Tibial artery (tissue), 4 donors: ENCODE data around the gene NABP1.

ENCODE experiments used
- DNase-seq, 2 donors: peaks; one replicate each; pipeline ENCODE4 v3.0.0-alpha.2; 2019
- H3K27ac ChIP-seq, 2 donors: fragments of 200-600 bp; sonication (generic) in 1 of 2; 1 replicate in 1 of 2; 2 replicates in 1 of 2; pipeline ENCODE4 v1.5.1; 2018 to 2019; ENCODE audit warnings: mild to moderate bottlenecking in 1 of 2
- H3K27me3 ChIP-seq, 2 donors: fragments of 200-600 bp; sonication (generic) in 1 of 2; one replicate each; pipeline versions ENCODE4 v1.5.1 to v1.6.0; 2016 to 2019
- H3K36me3 ChIP-seq, 3 donors: fragments of 200-600 bp; sonication (generic) in 2 of 3; one replicate each; pipeline ENCODE4 v1.5.1; 2016 to 2019; ENCODE audit warnings: mild to moderate bottlenecking in 2 of 3
- H3K4me1 ChIP-seq, 4 donors: fragments of 200-600 bp; sonication (generic) in 2 of 4; 1 replicate in 3 of 4; 2 replicates in 1 of 4; pipeline ENCODE4 v1.5.1; 2016 to 2019
- H3K4me3 ChIP-seq, 2 donors: fragments of 200-600 bp; sonication (generic) in 1 of 2; 1 replicate in 1 of 2; 2 replicates in 1 of 2; pipeline ENCODE4 v1.5.1; 2018 to 2019; ENCODE audit warnings: mild to moderate bottlenecking in 2 of 2
- H3K9me3 ChIP-seq, 3 donors: fragments of 200-600 bp; sonication (generic) in 1 of 3; one replicate each; pipeline ENCODE4 v1.5.1; 2016 to 2019
- intact Hi-C: fragments of 100-400 bp; cut with DNase I; formaldehyde crosslinking; loops from one replicate; pipeline ENCODE4 v1.15.0; 2023; ENCODE audit warnings: low total_unique reads
- TF ChIP-seq, protein P1 (sequence below), 2 experiments: fragments of 200-600 bp in 1 of 2; fragments of 450-650 bp in 1 of 2; IDR thresholded peaks; one replicate each; pipeline ENCODE4 v1.5.1; 2017 to 2019; ENCODE audit warnings: antibody characterized with exemption in 2 of 2, mild to moderate bottlenecking in 1 of 2, moderate library complexity in 1 of 2

The NABP1 gene

GRCh38 chr2:191634791-191635190 is 43.1 kb upstream of the NABP1 start:
- H3K27me3 ChIP-seq, result no peaks in the 10 kb centered on the region
- H3K36me3 ChIP-seq, result no peaks in the 10 kb centered on the region
- H3K4me3 ChIP-seq, result no peak overlapping the region
- H3K27ac ChIP-seq, result no peak overlapping the region
- intact Hi-C loops, result no loop called here
- DNase-seq, result no peak
- H3K4me1 ChIP-seq, result peaks cover 0 to 41% (median 20%) of the 10 kb centered on the region in 4 donors
- H3K9me3 ChIP-seq, result no peaks in the 10 kb centered on the region
- TF ChIP-seq, protein P1, sequence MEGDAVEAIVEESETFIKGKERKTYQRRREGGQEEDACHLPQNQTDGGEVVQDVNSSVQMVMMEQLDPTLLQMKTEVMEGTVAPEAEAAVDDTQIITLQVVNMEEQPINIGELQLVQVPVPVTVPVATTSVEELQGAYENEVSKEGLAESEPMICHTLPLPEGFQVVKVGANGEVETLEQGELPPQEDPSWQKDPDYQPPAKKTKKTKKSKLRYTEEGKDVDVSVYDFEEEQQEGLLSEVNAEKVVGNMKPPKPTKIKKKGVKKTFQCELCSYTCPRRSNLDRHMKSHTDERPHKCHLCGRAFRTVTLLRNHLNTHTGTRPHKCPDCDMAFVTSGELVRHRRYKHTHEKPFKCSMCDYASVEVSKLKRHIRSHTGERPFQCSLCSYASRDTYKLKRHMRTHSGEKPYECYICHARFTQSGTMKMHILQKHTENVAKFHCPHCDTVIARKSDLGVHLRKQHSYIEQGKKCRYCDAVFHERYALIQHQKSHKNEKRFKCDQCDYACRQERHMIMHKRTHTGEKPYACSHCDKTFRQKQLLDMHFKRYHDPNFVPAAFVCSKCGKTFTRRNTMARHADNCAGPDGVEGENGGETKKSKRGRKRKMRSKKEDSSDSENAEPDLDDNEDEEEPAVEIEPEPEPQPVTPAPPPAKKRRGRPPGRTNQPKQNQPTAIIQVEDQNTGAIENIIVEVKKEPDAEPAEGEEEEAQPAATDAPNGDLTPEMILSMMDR (IDR thresholded peaks at IDR 0.05), result no peak

- DNase-seq, result no peak
- Histone ChIP-seq H3K36me3 (no peaks in the 10 kb centered on the region), H3K27ac (peak overlapping the region; percentile 34 to 48), H3K4me1 (peaks cover 0 to 41% (median 20%) of the 10 kb centered on the region in 4 donors), H3K9me3 (no peaks in the 10 kb centered on the region), H3K27me3 (no peaks in the 10 kb centered on the region), H3K4me3 (no peak overlapping the region)
- intact Hi-C loops, result no loop called here
- TF ChIP-seq, protein P1 (IDR thresholded peaks at IDR 0.05), result no peak
Observed at GRCh38 chr2:191635333-191636234, 42.4 kb upstream of the NABP1 start.

GRCh38 chr2:191636235-191636543 is 41.7 kb upstream of the NABP1 start:
- intact Hi-C loops, result no loop called here
- H3K36me3 ChIP-seq, result no peaks in the 10 kb centered on the region
- H3K27ac ChIP-seq, result peak overlapping the region; percentile 34 to 48
- no peaks in the 10 kb centered on the region for H3K9me3 ChIP-seq
- TF ChIP-seq, protein P1 (IDR thresholded peaks at IDR 0.05), result no peak
- DNase-seq, result no peak
- H3K4me3 ChIP-seq, result no peak overlapping the region
- H3K27me3 ChIP-seq, result no peaks in the 10 kb centered on the region
- H3K4me1 ChIP-seq, result peaks cover 0 to 41% (median 20%) of the 10 kb centered on the region in 4 donors

- Histone ChIP-seq H3K36me3 (no peaks in the 10 kb centered on the region), H3K9me3 (no peaks in the 10 kb centered on the region), H3K4me3 (no peak overlapping the region), H3K27me3 (no peaks in the 10 kb centered on the region), H3K27ac (peak overlapping the region in 1 of 2 donors; percentile 48), H3K4me1 (peaks cover 0 to 41% (median 20%) of the 10 kb centered on the region in 4 donors)
- TF ChIP-seq, protein P1 (IDR thresholded peaks at IDR 0.05), result no peak
- no peak for DNase-seq
- intact Hi-C loops, result no loop called here
Observed at GRCh38 chr2:191636586-191636985, 41.4 kb upstream of the NABP1 start.

DNA sequence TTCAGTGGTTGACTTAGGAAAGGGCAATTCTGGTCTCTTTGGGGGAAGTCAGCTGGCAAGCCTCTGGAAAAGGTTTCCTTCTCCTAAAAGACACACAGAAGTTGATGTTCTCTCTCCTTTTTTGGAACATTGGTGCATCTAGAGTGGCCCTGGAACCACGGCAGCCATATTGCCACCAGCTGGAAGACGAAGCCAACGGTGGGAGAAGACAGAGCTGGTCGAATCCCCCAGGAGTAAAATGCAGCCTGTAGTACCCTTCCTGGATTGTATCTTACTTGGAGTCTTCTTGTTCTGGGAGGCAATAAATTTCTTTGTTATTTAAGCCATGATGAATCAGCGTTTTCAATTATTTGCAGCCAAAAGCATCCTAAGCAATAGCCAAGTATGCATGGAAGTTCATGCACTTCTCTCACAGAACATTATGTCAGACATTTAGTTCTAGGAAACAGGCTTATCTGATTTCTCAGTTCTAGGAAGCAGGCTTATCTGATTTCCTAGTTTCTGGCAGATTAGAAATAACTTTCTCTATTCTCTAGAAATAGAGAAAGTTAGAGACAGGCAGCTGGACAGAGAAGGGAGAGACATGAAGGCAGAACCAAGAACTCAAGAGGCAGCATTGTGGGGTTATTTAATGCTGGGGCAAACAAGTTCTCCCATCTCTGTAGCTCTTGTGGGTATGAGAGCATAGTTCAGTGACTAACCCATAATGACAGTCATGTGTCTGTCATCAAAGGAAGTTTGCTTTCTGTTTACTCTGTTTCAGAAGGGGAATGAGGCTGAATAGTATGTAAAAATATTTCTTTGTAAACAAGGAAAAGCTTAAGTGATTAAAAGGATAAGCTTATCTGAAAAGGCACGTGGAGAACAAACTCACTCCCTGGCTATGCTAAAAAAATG is 40.5 kb upstream of the NABP1 start:
- peak overlapping the region; percentile 3 to 48 for H3K27ac ChIP-seq

More for the DNA sequence above, 40.5 kb upstream of the NABP1 start:
- DNase-seq, result no peak
- Histone ChIP-seq H3K27me3 (no peaks in the 10 kb centered on the region), H3K9me3 (no peaks in the 10 kb centered on the region), H3K4me3 (no peak overlapping the region), H3K4me1 (peaks cover 0 to 36% (median 18%) of the 10 kb centered on the region in 4 donors), H3K36me3 (no peaks in the 10 kb centered on the region)
- intact Hi-C loops, result no loop called here
- TF ChIP-seq, protein P1 (IDR thresholded peaks at IDR 0.05), result no peak
